ENCODE results near the gene HIVEP3.

GRCh38 chr1:41621256-41621655, 297.5 kb downstream of the HIVEP3 start:
- TF ChIP-seq EZH2 (IDR thresholded peaks at IDR 0.05) = no peak
- TF ChIP-seq POLR2AphosphoS5 (IDR thresholded peaks at IDR 0.05; ENCODE audit: borderline replicate concordance, low read depth, low read length) = no peak
- no peak for TF ChIP-seq FOXP2 (optimal IDR thresholded peaks at IDR 0.05; ENCODE audit: control extremely low read depth, extremely low read length, insufficient read depth)
